CD4-positive, alpha-beta T cell treated with Interleukin-17A for 4 hours (primary cell): ENCODE data around the gene LHX5.

Source experiments
- DNase-seq: peaks from one replicate; pipeline ENCODE4 v3.0.0-alpha.2; 2020; ENCODE audit warnings: mixed read lengths

Gene LHX5

GRCh38 chr12:113477171-113477841 is 5.6 kb upstream of the LHX5 start:
- DNase-seq = no peak

- no peak for DNase-seq
Measured at GRCh38 chr12:113476176-113476986, 4.7 kb upstream of the LHX5 start.

- no peak for DNase-seq
Measured at GRCh38 chr12:113475451-113476175, 3.9 kb upstream of the LHX5 start.

- no peak for DNase-seq
Measured at GRCh38 chr12:113474635-113475436, 3.2 kb upstream of the LHX5 start.

- DNase-seq = no peak
Measured at GRCh38 chr12:113473942-113474341, 2.3 kb upstream of the LHX5 start.

GRCh38 chr12:113473400-113473799 is 1.7 kb upstream of the LHX5 start:
- no peak for DNase-seq

- DNase-seq = no peak
Measured at GRCh38 chr12:113472191-113473121, 785 bp upstream of the LHX5 start.

GRCh38 chr12:113470871-113471618 is 626 bp downstream of the LHX5 start:
- DNase-seq = no peak

- DNase-seq = no peak
Measured at GRCh38 chr12:113469949-113470743, 1.5 kb downstream of the LHX5 start.

- DNase-seq = no peak
Measured at GRCh38 chr12:113469224-113469948, 2.3 kb downstream of the LHX5 start.

- DNase-seq = no peak
Measured at GRCh38 chr12:113468365-113469223, 3.1 kb downstream of the LHX5 start.

- no peak for DNase-seq
Measured at GRCh38 chr12:113467502-113468364, 3.9 kb downstream of the LHX5 start.

- DNase-seq = no peak
Measured at GRCh38 chr12:113467142-113467501, 4.5 kb downstream of the LHX5 start.

- no peak for DNase-seq
Measured at GRCh38 chr12:113466454-113467141, 5.1 kb downstream of the LHX5 start.

GRCh38 chr12:113465808-113466453 is 5.7 kb downstream of the LHX5 start:
- DNase-seq = no peak
